PC-3 (cell line): ENCODE measurements around the gene CEP85L.

Source experiments
- CTCF ChIP-seq: fragments of 300-600 bp; sonication (generic); conservative IDR thresholded peaks from 2 replicates; pipeline ENCODE4 v1.5.1; 2017; ENCODE audit warnings: antibody characterized with exemption, low read depth, mild to moderate bottlenecking, low read length
- EZH2 ChIP-seq: fragments of 300-600 bp; sonication (generic); IDR thresholded peaks from one replicate; pipeline ENCODE4 v1.6.1; 2017; ENCODE audit warnings: antibody characterized with exemption, mild to moderate bottlenecking, low read length; ENCODE audit not compliant: unreplicated experiment

- TF ChIP-seq CTCF, result no peak
- no peak for TF ChIP-seq EZH2
Observed at GRCh38 chr6:118579786-118580185, 71.6 kb downstream of the CEP85L start.
